OCI-LY7 (cell line): ENCODE data around the gene SYK. TPM values are rescaled to one million over a fixed set of nuclear protein-coding genes. Genes with fewer than 3 reads are reported as not detected.

Experiments
- BruUV-seq: library from RNA; stranded (reverse); fragments of 400-500 nt; replicated peaks from 2 replicates; lab custom pipeline; 2021; lab: Mats Ljungman, UMichigan
- CTCF ChIA-PET: fragments of 300-600 bp; sonication (Branson Sonifier 250); formaldehyde crosslinking; loops from one replicate; lab custom pipeline; 2022; ENCODE audit warnings: antibody characterized with exemption; ENCODE audit not compliant: unreplicated experiment; lab: Charles Lee
- POLR2A ChIA-PET: fragments of 300-600 bp; sonication (Branson Sonifier 250); formaldehyde crosslinking; loops from one replicate; lab custom pipeline; 2022; ENCODE audit warnings: antibody characterized with exemption; lab: Charles Lee
- DNase-seq: peaks from one replicate; pipeline ENCODE4 v3.0.0-alpha.2; 2015; ENCODE audit warnings: low spot score
- H2AFZ ChIP-seq: fragments of 200-600 bp; sonication (generic), shearing (Covaris generic); 2 replicates; pipeline ENCODE4 v1.6.1; 2014; ENCODE audit warnings: mild to moderate bottlenecking, antibody characterized with exemption, low read length, moderate library complexity
- H3K27ac ChIP-seq: fragments of 200-600 bp; sonication (generic); 2 replicates; pipeline ENCODE4 v1.5.1; 2014; ENCODE audit warnings: mixed run types, low read depth, mild to moderate bottlenecking, moderate library complexity, low read length, inconsistent platforms; ENCODE audit not compliant: poor library complexity, severe bottlenecking
- H3K36me3 ChIP-seq: fragments of 200-600 bp; sonication (generic); 2 replicates; pipeline ENCODE4 v1.6.1; 2014; ENCODE audit warnings: mild to moderate bottlenecking, antibody characterized with exemption, low read length, moderate library complexity, mixed read lengths; ENCODE audit not compliant: insufficient read depth
- H3K4me1 ChIP-seq: fragments of 200-600 bp; sonication (generic); 2 replicates; pipeline ENCODE4 v1.5.1; 2014; ENCODE audit warnings: mild to moderate bottlenecking, low read length; ENCODE audit not compliant: insufficient read depth, poor library complexity, severe bottlenecking
- H3K4me2 ChIP-seq: fragments of 200-600 bp; sonication (generic); 2 replicates; pipeline ENCODE4 v1.6.1; 2014; ENCODE audit warnings: mild to moderate bottlenecking, low read length
- H3K4me3 ChIP-seq: fragments of 200-600 bp; sonication (generic); 2 replicates; pipeline ENCODE4 v1.5.1; 2014; ENCODE audit warnings: mild to moderate bottlenecking, low read depth, low read length; ENCODE audit not compliant: poor library complexity, severe bottlenecking
- H3K79me2 ChIP-seq: fragments of 200-600 bp; sonication (generic); 2 replicates; pipeline ENCODE4 v1.6.1; 2016; ENCODE audit warnings: low read depth, mild to moderate bottlenecking, low read length, moderate library complexity, mixed read lengths; ENCODE audit not compliant: insufficient read depth
- H3K9me2 ChIP-seq: fragments of 200-600 bp; sonication (generic); 2 replicates; pipeline ENCODE4 v1.6.1; 2016; ENCODE audit warnings: mild to moderate bottlenecking, low read length, mixed read lengths; ENCODE audit not compliant: insufficient read depth
- H3K9me3 ChIP-seq: fragments of 200-600 bp; sonication (generic); 2 replicates; pipeline ENCODE4 v1.6.1; 2014; ENCODE audit warnings: mild to moderate bottlenecking, mixed run types, low read length, mixed read lengths
- H4K20me1 ChIP-seq: fragments of 200-600 bp; sonication (generic); 2 replicates; pipeline ENCODE4 v1.6.1; 2014; ENCODE audit warnings: mild to moderate bottlenecking, antibody characterized with exemption, low read length, moderate library complexity, mixed read lengths; ENCODE audit not compliant: insufficient read depth
- EZH2phosphoT487 ChIP-seq: fragments of 200-600 bp; sonication (generic); IDR thresholded peaks from 2 replicates; pipeline ENCODE4 v1.6.1; 2018; ENCODE audit warnings: low read depth, borderline replicate concordance, mild to moderate bottlenecking, mixed run types, antibody characterized with exemption, low read length, moderate library complexity, mixed read lengths
- intact Hi-C: fragments of 100-400 bp; cut with micrococcal nuclease; formaldehyde crosslinking; loops from one replicate; pipeline ENCODE4 v1.10.0; 2022; ENCODE audit not compliant: unreplicated experiment
- total RNA-seq, 2 experiments: library from RNA; depleted of rRNA in 1 of 2; stranded (reverse); fragments of >200 nt in 1 of 2; shearing (Covaris generic) in 1 of 2; gene quantifications; 2 replicates each; pipeline ENCODE4 v1.2.3, GENCODE V29; 2014 to 2022
- TF ChIP-seq, protein P1 (sequence below): fragments of 200-600 bp; sonication (generic); conservative IDR thresholded peaks from 2 replicates; pipeline ENCODE4 v1.5.1; 2014; ENCODE audit warnings: mild to moderate bottlenecking, antibody characterized with exemption, low read length, moderate library complexity, mixed read lengths

Gene SYK
- total RNA-seq, 2 experiments from 2014 or later, result 112 to 175 TPM

DNA sequence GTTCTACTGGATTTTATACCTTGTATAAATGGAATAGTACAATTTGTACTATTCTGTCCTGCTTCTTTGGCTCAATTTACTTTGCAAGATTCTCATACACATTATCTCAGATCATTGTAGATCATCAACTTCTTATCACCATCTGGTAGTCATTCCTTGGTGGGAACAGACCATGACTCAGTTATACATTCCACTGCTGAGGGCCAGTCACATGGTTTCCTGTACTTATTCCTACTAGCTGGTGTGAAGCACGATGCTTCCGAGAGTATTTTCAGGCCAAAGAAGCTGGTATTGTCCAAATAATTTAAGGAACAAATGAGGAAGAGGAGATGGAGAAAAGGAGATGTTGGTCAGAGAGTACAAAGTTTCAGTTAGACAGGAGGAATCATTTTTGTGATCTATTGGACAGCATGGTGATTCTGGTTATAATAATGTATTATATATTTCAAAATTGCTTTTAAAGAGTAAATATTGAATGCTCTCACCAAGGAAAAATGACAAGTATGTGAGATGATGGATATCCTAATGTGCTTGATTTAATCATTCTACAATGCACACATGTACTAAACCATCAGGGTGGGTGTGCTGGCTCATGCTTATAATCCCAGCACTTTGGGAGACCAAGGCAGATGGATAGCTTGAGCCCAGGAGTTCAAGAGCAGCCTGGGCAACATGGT, 124.1 kb downstream of the SYK start:
- POLR2A ChIA-PET, result no interaction called here
- Histone ChIP-seq H3K9me2 (no peaks in the 10 kb centered on the region), H3K27ac (no peak overlapping the region), H3K4me2 (no peak overlapping the region), H3K36me3 (no peaks in the 10 kb centered on the region), H3K4me1 (peaks cover 41% of the 10 kb centered on the region), H3K9me3 (no peaks in the 10 kb centered on the region), H2AFZ (no peak overlapping the region), H4K20me1 (no peaks in the 10 kb centered on the region), H3K4me3 (no peak overlapping the region), H3K79me2 (no peaks in the 10 kb centered on the region)
- intact Hi-C loops, result no loop called here
- BruUV-seq, result no TSS peak
- TF ChIP-seq EZH2phosphoT487, result no peak
- TF ChIP-seq, protein P1, sequence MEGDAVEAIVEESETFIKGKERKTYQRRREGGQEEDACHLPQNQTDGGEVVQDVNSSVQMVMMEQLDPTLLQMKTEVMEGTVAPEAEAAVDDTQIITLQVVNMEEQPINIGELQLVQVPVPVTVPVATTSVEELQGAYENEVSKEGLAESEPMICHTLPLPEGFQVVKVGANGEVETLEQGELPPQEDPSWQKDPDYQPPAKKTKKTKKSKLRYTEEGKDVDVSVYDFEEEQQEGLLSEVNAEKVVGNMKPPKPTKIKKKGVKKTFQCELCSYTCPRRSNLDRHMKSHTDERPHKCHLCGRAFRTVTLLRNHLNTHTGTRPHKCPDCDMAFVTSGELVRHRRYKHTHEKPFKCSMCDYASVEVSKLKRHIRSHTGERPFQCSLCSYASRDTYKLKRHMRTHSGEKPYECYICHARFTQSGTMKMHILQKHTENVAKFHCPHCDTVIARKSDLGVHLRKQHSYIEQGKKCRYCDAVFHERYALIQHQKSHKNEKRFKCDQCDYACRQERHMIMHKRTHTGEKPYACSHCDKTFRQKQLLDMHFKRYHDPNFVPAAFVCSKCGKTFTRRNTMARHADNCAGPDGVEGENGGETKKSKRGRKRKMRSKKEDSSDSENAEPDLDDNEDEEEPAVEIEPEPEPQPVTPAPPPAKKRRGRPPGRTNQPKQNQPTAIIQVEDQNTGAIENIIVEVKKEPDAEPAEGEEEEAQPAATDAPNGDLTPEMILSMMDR, result no peak
- CTCF ChIA-PET, result no interaction called here
- no peak for DNase-seq

DNA sequence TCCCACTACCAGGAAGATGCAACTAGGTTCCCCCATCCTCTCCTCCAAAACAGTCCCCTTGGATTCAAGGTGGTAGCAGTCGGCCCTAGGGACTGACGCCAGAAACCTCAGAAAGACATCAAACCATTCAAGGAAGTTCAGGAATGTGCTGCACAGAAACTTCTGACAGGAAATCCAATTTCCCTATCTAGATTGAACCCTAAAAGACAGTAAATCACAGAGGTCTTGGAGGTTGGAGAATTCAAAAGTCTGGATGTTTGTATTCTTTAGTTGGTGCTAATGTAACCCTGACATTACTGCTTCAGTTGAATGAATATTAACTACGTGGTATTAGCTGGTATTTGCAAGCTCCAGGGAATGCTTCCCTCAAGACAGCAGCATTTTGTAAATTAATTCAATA, 125.3 kb downstream of the SYK start:
- Histone ChIP-seq H3K4me2 (no peak overlapping the region), H2AFZ (no peak overlapping the region), H4K20me1 (no peaks in the 10 kb centered on the region), H3K9me3 (no peaks in the 10 kb centered on the region), H3K79me2 (no peaks in the 10 kb centered on the region), H3K27ac (no peak overlapping the region), H3K9me2 (no peaks in the 10 kb centered on the region), H3K4me3 (no peak overlapping the region), H3K4me1 (peaks cover 40% of the 10 kb centered on the region), H3K36me3 (no peaks in the 10 kb centered on the region)
- ChIA-PET POLR2A (no interaction called here), CTCF (no interaction called here)
- TF ChIP-seq, protein P1, result no peak
- TF ChIP-seq EZH2phosphoT487, result no peak
- DNase-seq, result no peak
- intact Hi-C loops, result no loop called here
- no TSS peak for BruUV-seq

DNA sequence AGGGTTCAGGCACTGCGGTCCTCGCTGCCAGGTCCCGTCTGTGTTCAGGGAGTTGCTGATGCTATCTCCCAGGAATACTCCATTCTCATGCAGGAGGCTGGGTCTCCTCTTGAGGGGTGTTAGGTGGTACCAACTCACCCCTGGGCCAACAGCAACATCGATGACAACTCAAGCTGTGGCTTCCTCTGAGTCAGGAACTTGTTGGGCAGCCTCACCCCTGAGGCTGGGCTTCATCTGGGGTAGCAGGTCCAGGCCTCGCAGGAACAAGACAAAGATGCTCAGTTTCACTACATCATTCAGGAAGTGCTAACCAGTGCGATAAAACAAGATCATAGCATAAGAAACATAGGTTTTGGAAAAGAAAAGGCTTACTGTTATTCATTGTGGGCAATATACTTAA, 125.9 kb downstream of the SYK start:
- intact Hi-C loops, result no loop called here
- BruUV-seq, result no TSS peak
- CTCF ChIA-PET, result no interaction called here
- Histone ChIP-seq H3K9me2 (no peaks in the 10 kb centered on the region), H3K4me1 (peaks cover 35% of the 10 kb centered on the region), H3K36me3 (no peaks in the 10 kb centered on the region), H3K4me3 (no peak overlapping the region), H3K9me3 (no peaks in the 10 kb centered on the region), H2AFZ (no peak overlapping the region), H3K4me2 (no peak overlapping the region), H4K20me1 (no peaks in the 10 kb centered on the region), H3K27ac (no peak overlapping the region), H3K79me2 (no peaks in the 10 kb centered on the region)
- DNase-seq, result no peak
- POLR2A ChIA-PET, result no interaction called here
- TF ChIP-seq, protein P1, result no peak
- TF ChIP-seq EZH2phosphoT487, result no peak
